IPS-NIHi7 (cell line): ENCODE data around the gene UBLCP1.
A peak's percentile ranks its signal among the peaks of the same experiment; 100 is the strongest.
"Not testable (repeated sequence)": the region's sequence is repeated elsewhere in the genome, so short reads cannot be mapped to it uniquely, and the experiment has no call there.

Experiments
- DNase-seq: peaks from one replicate; pipeline ENCODE4 v3.0.0; 2012; ENCODE audit warnings: mixed read lengths; ENCODE audit errors: extremely low spot score

Gene UBLCP1, protein sequence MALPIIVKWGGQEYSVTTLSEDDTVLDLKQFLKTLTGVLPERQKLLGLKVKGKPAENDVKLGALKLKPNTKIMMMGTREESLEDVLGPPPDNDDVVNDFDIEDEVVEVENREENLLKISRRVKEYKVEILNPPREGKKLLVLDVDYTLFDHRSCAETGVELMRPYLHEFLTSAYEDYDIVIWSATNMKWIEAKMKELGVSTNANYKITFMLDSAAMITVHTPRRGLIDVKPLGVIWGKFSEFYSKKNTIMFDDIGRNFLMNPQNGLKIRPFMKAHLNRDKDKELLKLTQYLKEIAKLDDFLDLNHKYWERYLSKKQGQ

GRCh38 chr5:159262859-159263568 is at the start of gene UBLCP1:
TSS of gene UBLCP1 (plus strand) at chr5:159263290. CDS start at chr5:159268916, 5,626 bp downstream.
- DNase-seq: peak; percentile 88

GRCh38 chr5:159214486-159215271 is 48.4 kb upstream of the UBLCP1 start:
- DNase-seq: no peak

- DNase-seq: no peak
Observed at GRCh38 chr5:159215886-159216285, 47.2 kb upstream of the UBLCP1 start.

- no peak for DNase-seq
Observed at GRCh38 chr5:159216454-159216853, 46.6 kb upstream of the UBLCP1 start.

GRCh38 chr5:159217236-159217635 is 45.9 kb upstream of the UBLCP1 start:
- DNase-seq: no peak

- no peak for DNase-seq
Observed at GRCh38 chr5:159218595-159219023, 44.5 kb upstream of the UBLCP1 start.

- no peak for DNase-seq
Observed at GRCh38 chr5:159220206-159220605, 42.9 kb upstream of the UBLCP1 start.

GRCh38 chr5:159223469-159223868 is 39.6 kb upstream of the UBLCP1 start:
- no peak for DNase-seq

DNA sequence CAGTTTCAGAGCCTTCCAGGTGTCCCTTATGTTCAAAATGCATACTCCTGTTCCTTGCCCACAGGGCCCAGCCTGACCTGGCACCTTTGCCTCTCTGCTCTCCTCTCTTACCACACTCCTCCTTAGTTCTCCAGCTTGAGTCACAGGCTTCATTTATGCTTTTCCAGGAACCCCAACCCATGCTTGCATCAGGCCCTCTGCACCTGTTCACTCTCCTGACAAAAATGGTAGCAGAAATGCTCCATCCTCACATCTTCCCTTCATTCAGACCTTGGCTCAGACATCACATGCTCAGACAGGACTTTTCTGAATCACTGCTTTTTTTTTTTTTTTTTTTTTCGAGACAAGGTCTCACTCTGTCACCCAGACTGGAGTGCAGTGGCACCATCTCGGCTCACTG is 38.6 kb upstream of the UBLCP1 start:
- DNase-seq: no peak

DNA sequence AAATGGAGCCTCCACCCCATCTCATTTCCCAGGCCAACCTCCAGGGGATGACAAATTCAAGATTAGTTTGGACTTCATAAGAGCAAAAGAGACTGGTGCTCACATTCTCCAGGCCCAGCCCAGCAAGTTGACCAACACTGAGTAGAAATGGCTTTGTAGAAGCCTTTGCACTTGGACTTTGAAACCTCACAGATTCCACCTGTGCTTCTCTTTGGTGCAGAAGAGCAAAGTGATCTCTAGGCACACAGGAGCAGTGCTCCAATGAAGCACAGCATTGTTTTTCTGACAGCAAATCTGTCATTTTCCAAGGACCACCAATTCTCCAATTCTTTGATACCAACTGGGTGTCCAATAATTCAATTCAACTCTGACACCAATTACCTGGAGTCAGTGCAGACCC is 36.6 kb upstream of the UBLCP1 start:
- no peak for DNase-seq

DNA sequence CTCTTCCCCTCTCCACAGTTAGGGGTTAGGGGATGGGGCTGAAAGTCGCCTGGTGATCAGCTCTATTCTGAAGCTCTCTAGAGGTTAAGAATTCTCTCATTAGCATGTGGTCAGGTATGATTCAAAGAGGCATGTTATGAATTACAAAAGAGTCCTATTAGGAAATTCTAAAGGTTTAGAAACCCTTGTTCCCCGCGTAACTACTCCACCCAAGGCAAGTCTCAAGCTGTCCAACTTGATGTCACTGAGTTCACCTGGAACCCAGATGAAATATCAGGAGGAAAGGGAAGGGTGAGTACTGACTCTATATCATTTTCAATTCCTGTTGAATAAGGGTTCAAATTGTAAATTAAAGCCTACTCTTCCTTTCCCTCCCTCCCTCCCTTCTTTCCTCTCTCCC is 35.6 kb upstream of the UBLCP1 start:
- DNase-seq: no peak

DNA sequence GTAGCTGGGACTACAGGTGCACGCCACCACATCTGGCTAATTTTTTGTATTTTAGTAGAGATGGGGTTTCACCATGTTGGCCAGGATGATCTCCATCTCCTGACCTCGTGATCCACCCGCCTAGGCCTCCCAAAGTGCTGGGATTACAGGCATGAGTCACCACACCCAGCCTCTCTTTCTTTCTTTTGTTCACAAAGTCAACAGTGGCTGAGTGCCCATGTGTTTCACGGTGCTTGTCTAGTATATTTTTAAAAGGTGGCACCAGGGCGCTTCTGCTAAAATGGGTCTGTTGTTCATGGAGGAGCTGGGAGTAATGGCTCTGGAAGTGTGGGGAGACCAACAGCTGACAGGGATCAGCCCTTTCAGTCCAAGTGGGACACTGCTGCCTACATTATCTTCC is 35.0 kb upstream of the UBLCP1 start:
- not testable (repeated sequence) for DNase-seq

DNA sequence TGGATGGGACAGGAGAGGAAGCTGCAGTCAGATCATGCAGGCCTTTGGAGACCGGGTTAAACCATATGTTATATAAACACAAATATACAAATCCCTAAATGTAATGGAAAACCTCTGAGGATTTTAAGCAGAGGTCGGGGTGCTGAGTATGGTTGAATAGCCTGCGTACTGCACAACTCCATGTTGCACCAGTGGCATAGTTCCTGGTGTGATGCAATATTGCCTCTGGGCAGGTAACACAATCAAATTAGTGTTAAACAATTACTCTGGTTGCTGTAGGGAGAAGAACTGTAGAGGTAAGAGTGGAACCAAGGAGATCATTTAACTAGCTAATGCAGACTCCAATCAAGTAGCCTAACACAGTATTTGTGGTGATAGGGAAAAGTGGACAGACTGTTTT is 32.4 kb upstream of the UBLCP1 start:
- no peak for DNase-seq

DNA sequence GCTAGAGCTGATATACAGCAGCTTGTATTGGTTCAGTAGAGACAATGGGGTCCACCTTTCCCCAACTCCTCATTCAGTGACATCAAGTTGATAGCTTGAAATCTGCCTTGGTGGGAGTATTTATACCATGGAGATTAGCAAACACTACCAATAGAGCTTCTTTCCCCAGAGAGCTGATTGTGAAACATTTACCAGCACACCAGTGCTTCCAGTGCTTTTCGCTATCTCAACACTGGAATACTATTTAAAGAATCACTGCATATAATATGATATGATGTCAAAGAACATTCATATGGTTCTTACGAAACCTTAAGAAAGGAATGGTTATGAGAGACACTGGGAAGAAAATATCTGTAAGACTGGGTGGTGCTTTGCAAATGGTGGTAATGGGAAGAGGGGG is 31.9 kb upstream of the UBLCP1 start:
- DNase-seq: no peak

GRCh38 chr5:159235871-159236520 is 27.1 kb upstream of the UBLCP1 start:
- DNase-seq: not testable (repeated sequence)

DNA sequence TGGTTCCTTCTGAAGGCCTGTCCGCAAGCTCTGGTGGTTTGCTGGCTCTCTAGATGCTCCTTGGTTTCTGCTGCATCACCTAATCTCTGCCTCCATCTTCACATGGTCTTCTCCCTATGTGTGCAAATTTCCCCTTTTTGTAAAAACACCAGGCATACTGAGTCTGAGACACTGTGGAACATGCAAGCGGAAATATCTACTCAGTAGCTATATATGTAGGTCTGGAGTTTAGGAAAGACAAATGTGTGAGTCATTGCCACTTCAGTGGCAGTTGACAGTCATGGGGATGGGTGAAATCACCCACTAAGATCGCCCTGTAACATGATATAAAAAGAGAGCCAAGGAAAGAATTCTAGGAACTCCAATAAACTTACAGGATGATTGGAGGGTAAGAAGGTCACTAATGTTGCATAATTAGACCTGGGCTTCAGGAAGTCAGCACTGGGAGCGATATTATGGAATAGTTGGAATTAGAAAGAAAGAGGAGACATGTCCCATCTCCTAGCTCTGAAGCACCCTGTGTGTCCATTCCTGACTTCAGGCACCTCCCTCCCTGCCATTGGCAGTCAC is 22.7 kb upstream of the UBLCP1 start:
- DNase-seq: no peak

GRCh38 chr5:159241946-159242552 is 21.0 kb upstream of the UBLCP1 start:
- DNase-seq: no peak

DNA sequence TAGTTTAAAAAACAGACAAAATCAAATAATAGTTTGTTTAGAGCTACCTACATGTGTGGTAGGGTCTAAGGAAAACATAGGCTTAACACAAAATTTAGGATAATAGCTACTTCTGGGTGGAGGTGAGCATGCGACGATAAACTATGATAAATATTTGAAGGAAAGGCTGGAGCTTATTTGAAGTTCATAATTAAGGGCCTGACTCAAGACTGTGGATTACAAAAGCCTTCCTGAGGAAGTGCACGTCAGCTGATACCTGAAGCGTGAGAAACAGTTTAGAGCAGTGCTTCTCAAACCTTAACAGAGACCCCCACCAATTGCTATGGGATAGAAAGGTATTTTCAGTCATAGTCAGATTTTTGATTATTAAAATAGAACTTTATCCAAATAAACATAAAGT is 20.4 kb upstream of the UBLCP1 start:
- no peak for DNase-seq

- no peak for DNase-seq
Observed at GRCh38 chr5:159243385-159243784, 19.7 kb upstream of the UBLCP1 start.

- no peak for DNase-seq
Observed at GRCh38 chr5:159244163-159244562, 18.9 kb upstream of the UBLCP1 start.

DNA sequence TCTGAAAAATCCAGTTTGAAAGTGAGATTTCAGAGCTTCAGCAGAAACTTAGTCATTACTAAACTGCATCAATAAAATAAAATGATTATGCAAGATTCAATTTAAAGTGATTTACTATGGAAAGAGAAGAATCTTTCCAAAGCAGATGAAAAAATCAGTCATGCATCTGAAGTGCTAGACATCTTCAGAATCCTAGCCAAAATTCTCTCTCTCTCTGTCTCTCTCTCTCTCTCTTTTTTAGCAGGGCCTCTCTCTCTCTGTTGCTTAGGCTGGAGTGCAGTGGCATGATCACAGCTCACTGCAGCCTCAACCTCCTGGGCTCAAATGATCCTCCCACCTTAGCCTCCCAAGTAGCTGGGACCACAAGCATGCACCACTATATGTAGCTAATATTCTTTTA is 18.2 kb upstream of the UBLCP1 start:
- DNase-seq: no peak
